HG02852 (cell line): ENCODE results near the gene DTX1.

Source experiments
- ATAC-seq: cut with Tn5 transposase; IDR thresholded peaks from one replicate; pipeline ENCODE4 v1.9.1; 2021; ENCODE audit warnings: mild to moderate bottlenecking, moderate library complexity; ENCODE audit not compliant: unreplicated experiment

Gene DTX1

DNA sequence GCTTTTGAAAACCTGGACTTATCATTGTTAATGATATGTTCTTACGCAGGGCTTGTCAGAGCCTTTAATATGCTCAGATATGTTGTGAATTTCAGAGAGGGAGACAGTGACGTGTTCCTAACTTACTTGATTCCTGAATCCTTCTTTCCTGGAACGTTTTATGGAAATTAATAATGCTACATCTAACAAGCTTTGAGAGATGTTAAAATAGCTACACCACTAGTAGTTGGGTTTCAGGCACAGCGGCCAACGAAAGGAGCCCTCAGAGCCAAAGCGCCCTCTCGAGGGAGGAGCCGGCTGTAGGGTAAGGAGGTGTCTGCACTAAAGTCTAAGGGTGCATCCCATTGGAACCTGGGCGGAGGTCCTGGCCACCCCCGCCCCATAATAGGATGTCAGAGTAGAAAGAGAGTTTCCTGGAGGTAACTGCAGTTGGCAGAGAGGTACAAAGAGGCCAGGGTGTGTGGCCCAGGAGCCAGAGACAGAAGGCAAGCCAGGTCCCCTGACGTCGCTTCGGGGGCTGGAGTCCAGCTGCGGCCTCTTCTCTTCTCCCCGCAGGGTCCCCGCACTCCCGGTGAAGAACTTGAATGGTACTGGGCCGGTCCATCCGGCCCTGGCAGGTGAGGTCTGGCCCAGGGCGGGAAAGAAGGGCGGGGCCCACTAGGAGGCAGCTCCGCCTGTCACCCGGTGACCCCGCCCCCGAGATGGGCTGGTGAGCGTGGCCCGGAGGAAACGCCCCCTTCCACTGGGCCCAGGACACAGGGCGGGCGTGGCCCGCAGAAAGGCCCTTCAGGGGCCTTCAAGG lies 36.3 kb downstream of the DTX1 start:
- no peak for ATAC-seq

DNA sequence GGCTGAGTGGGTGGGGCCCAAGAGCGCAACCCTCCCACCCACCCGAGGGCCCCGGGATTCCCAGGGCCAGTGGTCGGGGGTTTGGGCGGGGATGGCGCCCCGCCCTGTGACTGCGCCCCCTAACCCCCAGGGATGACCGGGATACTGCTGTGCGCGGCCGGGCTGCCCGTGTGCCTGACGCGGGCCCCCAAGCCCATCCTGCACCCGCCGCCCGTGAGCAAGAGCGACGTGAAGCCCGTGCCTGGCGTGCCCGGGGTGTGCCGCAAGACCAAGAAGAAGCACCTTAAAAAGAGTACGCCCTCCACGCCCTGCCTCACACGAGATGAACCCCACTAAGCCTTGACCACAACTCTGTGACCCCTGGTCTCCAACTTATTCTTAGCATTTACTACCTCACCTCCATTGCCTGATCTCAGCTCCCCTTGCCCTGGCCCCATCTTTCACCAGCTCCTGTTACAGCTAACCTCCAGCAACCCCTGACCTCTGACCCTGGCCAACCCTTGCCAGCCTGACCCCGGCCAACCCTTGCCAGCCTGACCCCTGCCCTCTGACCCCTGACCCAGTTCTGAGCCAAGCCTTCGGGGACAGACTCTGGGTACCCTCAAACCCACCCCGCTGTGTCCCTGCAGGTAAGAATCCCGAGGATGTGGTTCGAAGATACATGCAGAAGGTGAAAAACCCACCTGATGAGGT lies 37.0 kb downstream of the DTX1 start:
- ATAC-seq = no peak

DNA sequence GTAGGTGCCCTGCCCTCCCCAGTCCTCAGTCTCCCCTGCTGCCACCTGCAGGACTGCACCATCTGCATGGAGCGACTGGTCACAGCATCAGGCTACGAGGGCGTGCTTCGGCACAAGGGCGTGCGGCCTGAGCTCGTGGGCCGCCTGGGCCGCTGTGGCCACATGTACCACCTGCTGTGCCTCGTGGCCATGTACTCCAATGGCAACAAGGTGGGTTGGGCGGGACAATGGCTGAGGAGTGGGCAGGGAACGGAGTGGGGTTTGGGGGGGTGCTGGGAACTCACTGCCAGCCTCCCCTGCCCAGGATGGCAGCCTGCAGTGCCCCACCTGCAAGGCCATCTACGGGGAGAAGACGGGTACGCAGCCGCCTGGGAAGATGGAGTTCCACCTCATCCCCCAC lies 38.2 kb downstream of the DTX1 start:
- ATAC-seq = no peak

DNA sequence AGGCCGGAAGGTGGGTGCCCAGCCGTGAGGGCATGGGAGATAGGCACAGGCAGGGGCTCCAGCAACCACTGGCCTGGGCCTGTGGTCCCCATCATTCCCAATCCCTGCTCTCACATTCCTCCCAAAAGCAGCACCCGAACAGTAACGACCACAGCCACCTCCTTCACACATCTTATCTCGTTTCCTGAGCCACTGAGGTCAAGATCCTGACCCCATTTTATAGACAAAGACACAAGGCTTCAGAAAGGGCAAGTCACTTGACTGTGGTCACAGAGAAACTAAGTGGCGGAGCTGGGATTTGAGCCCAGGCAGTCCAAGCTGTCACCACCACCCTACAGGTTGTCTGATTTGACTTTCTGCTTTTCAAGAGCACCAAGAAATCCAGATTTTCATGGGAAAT lies 38.9 kb downstream of the DTX1 start:
- ATAC-seq = no peak

DNA sequence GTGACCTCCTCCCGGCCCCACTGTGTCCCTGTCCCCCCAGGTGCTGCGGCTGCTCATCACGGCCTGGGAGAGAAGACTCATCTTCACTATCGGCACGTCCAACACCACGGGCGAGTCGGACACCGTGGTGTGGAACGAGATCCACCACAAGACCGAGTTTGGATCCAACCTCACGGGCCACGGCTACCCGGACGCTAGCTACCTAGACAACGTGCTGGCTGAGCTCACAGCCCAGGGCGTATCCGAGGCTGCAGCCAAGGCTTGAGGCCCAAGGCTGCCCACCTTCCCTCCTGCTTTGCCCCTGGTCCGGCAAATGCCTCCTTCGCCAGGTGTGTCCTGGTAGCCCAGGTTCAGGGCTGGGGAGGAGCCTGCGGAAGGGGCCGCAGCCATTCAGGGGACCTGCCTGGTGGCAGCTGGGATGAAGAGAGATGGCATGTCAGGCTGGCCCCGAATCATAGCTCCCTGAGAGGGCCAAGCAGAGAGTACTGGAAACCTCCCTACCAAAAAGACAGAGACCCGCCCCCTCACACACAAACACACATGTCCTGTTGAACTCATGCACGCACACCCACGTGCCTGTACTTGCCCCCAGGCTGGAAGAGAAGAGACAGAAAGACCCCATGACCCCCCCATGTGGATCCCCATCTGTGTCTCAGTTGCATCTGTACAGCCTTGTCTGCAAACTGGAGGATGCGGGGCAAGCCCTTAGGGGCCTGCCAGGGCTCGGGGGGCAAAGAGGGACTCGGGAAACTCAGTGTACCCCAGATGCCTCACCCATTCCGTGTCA lies 40.3 kb downstream of the DTX1 start:
- ATAC-seq = no peak

DNA sequence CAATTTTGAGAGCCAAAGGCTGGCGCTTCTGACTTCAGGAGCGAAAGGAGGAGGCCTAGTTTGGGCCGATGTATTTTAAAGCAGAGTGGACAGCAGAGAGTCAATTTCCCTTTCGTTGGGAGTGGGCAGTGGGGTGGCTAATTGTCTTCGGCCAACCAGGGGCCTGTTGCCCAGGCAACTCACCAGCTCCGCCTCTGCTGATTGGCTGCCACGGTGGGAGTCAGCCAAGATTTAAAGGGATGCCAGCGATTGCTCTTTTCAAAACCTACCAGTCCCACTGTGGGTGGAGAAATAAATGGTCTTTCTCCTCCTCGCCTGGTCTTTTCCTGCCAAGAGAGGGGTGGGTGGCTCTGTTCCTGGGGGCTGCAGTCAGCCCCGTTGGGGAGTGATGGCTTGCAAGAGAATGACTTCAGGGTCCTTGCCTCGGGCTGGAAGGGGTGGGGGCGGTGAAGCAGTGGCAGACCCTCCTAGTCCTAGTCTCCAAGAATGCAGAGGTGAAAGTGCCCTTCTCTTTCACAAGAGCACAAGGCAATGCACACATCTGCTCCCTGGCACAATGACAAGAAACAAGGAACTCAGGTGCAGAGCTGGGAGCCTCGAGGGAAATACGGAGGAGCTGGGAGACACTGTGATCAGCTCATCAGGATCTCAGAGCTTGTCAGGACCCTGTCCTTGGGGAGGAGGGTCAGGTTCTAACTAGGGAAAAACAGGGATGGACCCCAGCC lies 41.3 kb downstream of the DTX1 start:
- ATAC-seq = no peak

DNA sequence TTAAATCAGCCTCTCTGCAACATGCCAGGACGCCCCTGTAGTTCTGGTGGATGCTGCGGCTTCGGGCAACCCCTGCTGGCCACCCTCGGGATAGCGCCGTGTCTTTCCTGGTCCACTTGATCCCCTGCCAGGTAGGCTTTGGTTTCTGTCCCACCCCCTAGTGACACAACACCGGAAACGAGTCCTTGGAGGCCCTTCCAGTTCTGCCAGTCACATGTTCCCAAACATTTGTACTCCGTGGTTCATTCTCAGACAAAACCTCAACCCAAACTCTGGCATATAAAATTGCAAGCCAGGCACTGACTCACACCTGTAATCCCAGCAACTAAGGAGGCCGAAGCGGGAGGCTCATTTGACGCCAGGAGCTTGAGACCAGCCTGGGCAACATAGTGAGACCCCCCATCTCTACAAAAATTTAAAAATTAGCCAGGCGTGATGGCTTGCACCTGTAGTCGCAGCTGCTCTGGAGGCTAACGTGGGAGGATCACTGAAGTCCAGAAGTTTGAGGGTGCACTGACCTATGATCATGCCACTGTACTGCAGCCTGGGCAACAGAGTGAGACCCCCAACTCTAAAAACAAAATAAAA lies 42.0 kb downstream of the DTX1 start:
- ATAC-seq = no peak

DNA sequence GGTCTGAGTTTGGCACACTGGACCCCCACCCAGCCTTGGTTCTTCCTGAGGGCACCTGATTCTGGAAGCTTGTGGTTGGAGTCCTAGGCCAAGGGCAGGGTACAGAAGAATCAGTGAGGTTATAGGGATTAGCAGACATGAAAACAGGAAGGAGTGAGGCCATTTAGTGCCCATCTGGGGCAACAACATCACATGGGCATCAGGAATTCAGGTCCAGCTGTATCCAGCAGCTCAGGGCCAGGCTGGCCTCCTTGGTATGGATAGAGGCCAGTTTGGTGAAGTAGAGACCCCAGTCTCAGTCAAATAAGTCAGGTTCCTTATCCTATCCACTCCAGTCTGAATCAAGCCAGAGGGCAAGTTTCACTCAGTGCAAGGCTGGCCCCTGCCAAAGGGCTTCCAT lies 42.8 kb downstream of the DTX1 start:
- ATAC-seq = no peak

DNA sequence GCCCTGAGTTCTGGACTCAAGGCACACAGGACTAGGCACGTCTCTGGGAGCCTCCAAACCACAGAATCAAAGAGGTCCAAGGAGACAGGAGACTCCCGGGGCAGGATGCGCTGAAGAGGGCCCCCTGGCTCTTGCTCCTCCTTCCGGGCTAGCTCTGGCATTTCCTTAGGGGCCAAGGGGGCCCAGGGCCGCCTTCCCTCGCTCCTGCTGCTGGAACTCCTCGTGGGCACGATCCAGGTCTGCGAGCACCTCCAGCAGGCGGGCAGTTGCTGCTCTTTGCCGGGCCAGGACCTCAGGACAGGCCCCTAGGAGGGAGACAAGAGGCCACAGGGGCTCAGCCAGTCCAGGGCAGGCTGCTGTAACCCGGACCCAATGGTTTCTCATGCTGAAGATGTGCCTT lies 43.2 kb downstream of the DTX1 start:
- no peak for ATAC-seq

DNA sequence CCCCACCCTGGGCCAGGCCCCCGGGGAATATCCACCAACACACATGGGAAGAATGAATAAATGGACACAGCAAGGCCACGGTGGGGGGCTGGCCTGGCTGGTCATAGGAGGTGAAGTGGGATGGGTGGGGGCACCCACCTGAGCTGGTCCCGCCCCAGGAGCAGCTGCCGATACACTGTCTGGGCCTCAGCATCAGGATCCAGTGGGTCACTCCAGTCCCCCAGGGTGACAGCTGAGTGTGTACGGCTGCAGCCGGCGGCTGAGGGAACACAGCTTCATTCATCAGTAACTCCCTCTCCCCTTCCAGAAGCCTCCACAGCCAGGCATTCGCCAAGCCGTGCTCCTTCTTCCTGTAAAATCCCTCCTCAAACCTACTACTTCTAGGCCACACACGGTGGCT lies 45.2 kb downstream of the DTX1 start:
- ATAC-seq = no peak

DNA sequence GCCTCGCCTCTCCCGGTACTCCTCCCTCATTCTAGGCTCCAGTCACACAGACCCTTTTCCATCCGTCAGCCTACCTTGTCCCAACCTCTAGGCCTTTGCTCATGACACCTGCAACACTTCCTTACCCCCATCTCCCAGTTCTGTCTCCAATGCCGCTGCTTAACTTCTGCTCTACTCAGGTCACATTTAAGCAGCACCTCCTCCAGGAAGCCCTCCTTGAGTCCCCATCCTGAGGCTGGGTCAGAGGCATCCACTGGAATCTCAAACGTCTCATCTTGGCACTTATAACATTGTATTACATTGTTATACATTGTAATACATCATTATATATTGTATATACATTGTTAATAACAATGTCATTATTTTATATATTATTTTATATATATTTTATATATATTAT lies 46.3 kb downstream of the DTX1 start:
- no peak for ATAC-seq

DNA sequence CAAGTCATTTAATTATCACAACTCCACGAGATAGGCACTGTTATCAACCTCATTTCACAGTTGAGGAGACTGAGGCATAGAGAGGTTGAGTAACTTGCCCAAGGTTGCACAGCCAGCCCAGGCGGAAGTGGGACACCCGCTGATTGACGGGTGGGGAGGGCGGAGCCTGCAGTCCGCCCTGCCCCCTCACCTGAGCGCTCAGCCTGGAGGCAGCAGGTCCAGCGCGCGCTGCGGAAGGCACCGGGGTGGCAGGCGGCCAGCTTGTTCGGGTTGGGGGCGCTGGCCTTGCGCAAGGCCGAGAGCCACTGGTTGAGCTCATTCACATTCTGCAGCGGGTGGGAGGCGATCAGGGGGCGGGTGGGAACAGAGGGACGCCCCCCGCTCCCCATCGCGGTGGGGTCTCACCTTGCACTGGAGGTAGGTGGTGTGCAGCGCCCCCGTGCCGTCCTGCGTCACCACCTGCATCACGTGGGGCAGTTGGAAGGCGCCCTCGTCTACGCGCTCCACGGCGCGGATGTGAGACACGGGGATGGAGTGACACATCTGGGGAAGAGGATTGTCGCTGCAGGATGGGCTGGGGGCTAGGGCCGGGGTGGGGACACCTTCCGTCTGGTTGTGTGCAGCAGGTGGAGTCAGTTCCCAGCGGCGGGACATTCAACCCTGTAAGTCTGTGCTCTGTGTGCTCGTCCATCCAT lies 47.4 kb downstream of the DTX1 start:
- ATAC-seq = no peak

DNA sequence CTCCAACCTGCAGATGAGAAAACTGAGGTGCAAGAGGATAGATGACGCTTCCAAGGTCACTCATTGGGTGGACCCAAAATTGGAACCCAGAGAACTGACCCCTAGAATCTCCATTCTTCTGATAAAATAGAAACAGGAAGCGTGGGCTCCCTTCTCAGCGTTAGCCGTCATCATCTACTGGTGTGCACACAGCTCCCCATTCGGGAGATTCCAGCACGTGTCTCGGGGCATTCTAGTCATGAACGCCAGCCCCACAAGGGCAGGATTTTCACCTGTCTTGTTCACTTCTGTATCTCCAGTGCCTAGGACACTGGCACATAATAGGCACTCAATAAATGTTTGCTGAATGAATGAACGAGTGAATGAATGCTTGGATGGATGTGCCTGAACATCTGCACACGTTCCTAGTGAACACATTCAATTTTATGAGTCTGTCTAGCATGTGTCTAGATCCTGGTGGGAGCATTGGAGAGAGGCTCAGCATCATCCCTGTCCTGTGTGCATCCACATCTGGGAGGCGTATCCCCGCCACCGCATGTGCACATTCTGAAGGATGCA lies 48.5 kb downstream of the DTX1 start:
- no peak for ATAC-seq

DNA sequence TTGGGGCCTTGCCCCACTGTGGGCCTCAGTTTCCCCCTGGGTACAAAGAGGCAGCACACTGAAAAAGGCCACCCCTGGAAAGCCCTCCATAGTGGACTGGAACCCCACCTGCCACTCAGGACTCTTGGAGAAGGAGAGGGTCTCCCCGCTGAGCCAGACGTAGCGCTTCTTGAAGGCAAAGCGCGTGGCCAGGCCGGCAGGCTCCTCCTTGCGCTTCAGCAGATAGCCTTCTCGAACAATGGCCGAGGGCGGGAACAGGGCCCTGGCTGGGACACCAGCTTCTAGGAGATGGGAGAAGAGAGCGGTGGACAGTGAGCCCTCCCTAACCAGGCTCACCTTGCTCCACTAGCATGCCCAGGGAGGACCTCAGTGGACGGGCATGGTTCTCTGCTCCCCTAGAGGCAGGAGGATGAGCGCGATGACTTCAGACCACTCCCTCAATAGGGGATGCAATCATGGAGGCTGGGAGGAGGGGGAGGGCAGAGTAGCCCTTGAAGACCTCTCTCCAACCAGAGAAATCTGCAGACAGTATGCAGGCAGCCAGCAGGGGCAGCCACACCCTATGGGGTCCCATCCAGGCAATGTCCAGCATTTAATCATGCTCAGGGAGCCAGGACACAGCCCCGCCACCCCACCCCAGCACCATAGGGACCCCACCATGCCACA lies 49.2 kb downstream of the DTX1 start:
- ATAC-seq = no peak

DNA sequence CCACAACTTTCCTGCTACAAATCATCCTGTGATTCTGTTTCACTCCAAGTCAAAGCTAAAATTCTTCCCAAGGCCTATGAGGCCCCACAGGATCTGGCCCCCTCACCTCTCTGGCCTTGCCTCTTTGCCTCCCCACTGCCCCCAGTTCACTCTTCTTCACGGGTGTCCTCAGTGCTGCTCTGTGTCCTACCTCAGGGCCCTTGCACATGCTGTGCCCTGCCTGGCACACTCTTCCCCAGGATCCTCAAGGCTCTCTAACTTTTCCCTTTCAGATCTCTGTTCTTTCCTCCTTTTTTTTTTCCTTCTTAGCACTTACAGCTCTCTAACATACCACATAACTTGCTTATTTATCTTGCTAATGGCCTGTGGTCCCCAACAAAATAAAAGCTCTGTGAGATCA lies 49.8 kb downstream of the DTX1 start:
- ATAC-seq = no peak

DNA sequence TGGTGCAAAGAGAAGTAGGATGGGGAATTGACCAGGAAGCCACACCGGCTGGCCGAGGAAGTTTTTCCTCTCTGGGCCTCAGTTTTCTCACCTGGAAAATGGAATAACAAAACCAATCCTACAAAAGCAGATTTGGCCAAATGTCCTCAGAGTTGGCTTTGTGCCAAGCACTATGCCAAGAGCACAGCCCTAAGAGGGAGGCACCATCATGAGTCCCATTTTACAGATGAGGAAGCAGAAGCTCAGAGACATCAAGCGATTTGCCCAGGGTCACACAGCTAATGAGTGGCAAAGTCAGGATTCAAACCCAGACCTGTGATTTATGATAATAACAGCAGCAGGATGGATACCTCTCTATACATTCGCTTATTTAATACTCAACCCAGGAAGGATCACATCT lies 51.8 kb downstream of the DTX1 start:
- ATAC-seq = no peak

DNA sequence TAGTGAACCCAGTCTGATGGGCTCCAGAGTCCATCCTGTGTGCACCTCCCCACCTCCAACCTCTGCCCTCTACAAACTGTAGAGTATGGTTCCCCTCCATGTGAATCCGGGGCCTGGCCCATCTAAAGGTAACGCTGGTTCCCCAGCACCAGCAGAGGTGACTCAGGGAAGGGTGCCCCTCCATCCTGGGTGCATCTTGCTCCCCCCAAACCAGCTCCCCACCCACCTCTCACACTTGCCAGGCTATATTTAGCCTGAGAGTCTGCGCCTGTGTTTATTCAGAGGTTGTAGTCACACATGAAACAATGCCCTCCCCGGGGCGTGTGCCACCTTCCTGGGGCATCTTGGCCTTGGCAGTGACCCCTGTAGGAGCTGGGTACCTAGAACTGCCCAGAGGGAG lies 52.8 kb downstream of the DTX1 start:
- no peak for ATAC-seq

DNA sequence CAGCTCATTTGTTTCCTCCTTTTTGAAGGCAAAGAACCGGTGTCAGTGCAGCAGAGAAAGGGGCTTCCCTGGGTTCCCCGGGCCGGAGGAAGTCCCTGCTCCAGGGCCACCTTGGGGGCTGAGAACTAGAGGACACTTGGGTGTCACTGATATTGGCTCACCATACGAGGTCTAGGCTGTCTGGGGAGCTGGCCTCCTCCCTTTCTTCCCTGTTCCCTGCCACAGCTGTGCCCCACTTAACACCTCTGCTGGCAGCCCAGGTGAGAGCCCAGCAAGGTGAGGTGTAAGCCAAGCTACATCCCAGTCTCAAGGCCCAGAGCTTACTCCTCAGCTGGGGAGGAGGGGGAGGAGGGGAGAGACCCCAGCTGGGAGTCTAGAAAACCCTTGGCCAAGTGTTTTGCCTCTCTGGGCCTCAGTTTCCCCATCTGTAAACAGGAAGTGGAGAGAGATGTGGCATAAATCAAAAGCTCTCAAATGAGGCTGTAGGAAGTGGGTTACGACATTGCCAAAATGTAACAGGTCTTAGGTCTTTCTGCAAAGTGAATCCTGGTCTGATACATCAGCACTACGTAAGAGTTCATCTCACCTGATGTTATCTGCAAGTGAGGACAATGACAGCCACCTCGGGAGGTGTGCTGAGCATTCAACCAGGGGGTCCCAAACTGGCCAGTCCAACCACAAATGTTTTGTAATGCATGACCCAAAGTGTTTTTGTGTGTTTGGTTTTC lies 53.5 kb downstream of the DTX1 start:
- no peak for ATAC-seq

DNA sequence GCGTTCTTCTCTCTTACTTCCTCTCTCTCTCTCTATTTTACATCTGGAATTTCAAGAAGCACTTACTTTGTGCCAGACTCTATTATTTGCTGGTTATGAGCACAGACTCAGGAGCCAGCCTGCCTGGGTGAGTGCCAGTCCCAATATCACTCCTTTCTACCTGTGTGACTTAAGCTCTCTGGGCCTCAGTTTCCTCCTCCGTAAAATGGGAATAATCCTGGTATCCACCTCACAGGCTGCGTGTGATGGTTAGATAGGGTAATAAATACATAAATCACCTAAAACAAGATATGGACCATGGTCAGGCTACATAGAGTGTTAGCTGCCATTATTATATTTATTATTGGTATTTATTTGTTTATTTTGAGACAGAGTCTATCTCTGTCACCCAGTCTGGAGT lies 54.7 kb downstream of the DTX1 start:
- ATAC-seq = no peak
